ENCODE data around the gene C7orf57. TPM values are rescaled to one million over a fixed set of nuclear protein-coding genes. Genes with fewer than 3 reads are reported as not detected.

Gene C7orf57
- total and polyA plus RNA-seq, 10 of the 15 experiments (the other 5 are each of a cell fraction or from before 2014, with no cell fraction given): 0.04 to 0.21 (median 0.10) TPM; not detected in 5

DNA sequence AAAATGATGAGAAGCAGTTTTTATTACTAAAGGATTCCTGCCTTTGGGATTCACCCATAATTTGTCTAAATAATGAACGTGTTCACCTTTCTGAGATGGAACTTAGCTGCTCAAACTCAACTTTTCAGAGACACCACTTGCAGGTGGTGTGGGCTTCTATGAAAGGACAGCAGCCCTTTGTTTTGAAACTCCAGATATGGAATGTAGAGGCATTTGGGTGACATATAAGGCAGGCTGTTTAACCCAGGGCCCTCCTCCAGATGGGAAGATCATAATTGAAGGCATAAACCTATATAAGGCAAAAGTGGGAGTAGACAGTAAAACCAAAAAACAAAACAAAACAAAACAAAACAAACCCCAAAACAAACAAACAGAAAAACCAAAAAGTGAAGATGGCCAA is 44.1 kb upstream of the C7orf57 start:
- no TSS peak for BruUV-seq (replicated peaks)
- FAIRE-seq (no peak), ATAC-seq (no peak), DNase-seq (ENCODE audit: low read depth, low spot score) (no peak)
- peak overlapping the region; percentile 82 for H3K4me2 ChIP-seq (ENCODE audit: control insufficient read depth, insufficient read depth)
- ChIA-PET SMC1A (ENCODE audit: uncharacterized antibody, unreplicated experiment) (interaction anchor here (0.9 to 2.3 kb wide), 18 partner anchors 9 to 163 kb away, joined by 3 to 41 read pairs (median 4); no protein-coding TSS in a partner anchor), CTCF (interaction anchor here (0.7 to 7.5 kb wide), 26 partner anchors 8 to 164 kb away, joined by 3 to 210 read pairs (median 4); partner anchors contain the start of genes HUS1 and PKD1L1), RAD21 (ENCODE audit: unreplicated experiment) (interaction anchor here (0.6 to 3.3 kb wide), 17 partner anchors 9 to 164 kb away, joined by 3 to 79 read pairs (median 4); partner anchors contain the start of genes PKD1L1 and UPP1), POLR2A (interaction anchor here (1.0 to 1.9 kb wide), 4 partner anchors 93 to 128 kb away, joined by 3 to 8 read pairs (median 6); partner anchors contain the start of gene UPP1)
- no peaks in the 10 kb centered on the region for H3K27me3 ChIP-seq (replicated peaks in 1 of 2; ENCODE audit: control insufficient read depth in 2 of 2, insufficient read depth in 2 of 2, low read length in 1 of 2)
- no peak overlapping the region for H3K27ac ChIP-seq (ENCODE audit: control insufficient read depth, insufficient read depth)
- no peak overlapping the region for H3K4me3 ChIP-seq
- H3K79me2 ChIP-seq (ENCODE audit: control insufficient read depth, insufficient read depth, low read length): no peaks in the 10 kb centered on the region
- H3K36me3 ChIP-seq (ENCODE audit: control insufficient read depth in 2 of 2, insufficient read depth in 2 of 2, low read length in 1 of 2): no peaks in the 10 kb centered on the region
- in situ Hi-C loops (cut with MboI) (loop anchor here (5.0 kb wide), 1 partner anchor 116 kb away; no protein-coding TSS in a partner anchor), intact Hi-C loops (cut with micrococcal nuclease; ENCODE audit: unreplicated experiment) (loop anchor here (1.0 to 2.0 kb wide), 2 partner anchors 94 to 119 kb away; no protein-coding TSS in a partner anchor)
- no peaks in the 10 kb centered on the region for H3K9me3 ChIP-seq (replicated peaks; ENCODE audit: control insufficient read depth, insufficient read depth, low read length)
- no peak overlapping the region; the same call in 1 of the 2 replicates for H3K9ac ChIP-seq (ENCODE audit: control insufficient read depth, insufficient read depth, low read length)
- TF ChIP-seq, protein P1, sequence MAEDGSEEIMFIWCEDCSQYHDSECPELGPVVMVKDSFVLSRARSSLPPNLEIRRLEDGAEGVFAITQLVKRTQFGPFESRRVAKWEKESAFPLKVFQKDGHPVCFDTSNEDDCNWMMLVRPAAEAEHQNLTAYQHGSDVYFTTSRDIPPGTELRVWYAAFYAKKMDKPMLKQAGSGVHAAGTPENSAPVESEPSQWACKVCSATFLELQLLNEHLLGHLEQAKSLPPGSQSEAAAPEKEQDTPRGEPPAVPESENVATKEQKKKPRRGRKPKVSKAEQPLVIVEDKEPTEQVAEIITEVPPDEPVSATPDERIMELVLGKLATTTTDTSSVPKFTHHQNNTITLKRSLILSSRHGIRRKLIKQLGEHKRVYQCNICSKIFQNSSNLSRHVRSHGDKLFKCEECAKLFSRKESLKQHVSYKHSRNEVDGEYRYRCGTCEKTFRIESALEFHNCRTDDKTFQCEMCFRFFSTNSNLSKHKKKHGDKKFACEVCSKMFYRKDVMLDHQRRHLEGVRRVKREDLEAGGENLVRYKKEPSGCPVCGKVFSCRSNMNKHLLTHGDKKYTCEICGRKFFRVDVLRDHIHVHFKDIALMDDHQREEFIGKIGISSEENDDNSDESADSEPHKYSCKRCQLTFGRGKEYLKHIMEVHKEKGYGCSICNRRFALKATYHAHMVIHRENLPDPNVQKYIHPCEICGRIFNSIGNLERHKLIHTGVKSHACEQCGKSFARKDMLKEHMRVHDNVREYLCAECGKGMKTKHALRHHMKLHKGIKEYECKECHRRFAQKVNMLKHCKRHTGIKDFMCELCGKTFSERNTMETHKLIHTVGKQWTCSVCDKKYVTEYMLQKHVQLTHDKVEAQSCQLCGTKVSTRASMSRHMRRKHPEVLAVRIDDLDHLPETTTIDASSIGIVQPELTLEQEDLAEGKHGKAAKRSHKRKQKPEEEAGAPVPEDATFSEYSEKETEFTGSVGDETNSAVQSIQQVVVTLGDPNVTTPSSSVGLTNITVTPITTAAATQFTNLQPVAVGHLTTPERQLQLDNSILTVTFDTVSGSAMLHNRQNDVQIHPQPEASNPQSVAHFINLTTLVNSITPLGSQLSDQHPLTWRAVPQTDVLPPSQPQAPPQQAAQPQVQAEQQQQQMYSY (CRISPR knock-in tag; IDR thresholded peaks at IDR 0.05): no peak
- TF ChIP-seq PAX8 (IDR thresholded peaks at IDR 0.05) (no peak), SIX5 (IDR thresholded peaks at IDR 0.05; ENCODE audit: low read depth, low read length, severe bottlenecking) (no peak), SREBF2 (IDR thresholded peaks at IDR 0.05; ENCODE audit: low read length) (no peak)
- TF ChIP-seq, protein P2, sequence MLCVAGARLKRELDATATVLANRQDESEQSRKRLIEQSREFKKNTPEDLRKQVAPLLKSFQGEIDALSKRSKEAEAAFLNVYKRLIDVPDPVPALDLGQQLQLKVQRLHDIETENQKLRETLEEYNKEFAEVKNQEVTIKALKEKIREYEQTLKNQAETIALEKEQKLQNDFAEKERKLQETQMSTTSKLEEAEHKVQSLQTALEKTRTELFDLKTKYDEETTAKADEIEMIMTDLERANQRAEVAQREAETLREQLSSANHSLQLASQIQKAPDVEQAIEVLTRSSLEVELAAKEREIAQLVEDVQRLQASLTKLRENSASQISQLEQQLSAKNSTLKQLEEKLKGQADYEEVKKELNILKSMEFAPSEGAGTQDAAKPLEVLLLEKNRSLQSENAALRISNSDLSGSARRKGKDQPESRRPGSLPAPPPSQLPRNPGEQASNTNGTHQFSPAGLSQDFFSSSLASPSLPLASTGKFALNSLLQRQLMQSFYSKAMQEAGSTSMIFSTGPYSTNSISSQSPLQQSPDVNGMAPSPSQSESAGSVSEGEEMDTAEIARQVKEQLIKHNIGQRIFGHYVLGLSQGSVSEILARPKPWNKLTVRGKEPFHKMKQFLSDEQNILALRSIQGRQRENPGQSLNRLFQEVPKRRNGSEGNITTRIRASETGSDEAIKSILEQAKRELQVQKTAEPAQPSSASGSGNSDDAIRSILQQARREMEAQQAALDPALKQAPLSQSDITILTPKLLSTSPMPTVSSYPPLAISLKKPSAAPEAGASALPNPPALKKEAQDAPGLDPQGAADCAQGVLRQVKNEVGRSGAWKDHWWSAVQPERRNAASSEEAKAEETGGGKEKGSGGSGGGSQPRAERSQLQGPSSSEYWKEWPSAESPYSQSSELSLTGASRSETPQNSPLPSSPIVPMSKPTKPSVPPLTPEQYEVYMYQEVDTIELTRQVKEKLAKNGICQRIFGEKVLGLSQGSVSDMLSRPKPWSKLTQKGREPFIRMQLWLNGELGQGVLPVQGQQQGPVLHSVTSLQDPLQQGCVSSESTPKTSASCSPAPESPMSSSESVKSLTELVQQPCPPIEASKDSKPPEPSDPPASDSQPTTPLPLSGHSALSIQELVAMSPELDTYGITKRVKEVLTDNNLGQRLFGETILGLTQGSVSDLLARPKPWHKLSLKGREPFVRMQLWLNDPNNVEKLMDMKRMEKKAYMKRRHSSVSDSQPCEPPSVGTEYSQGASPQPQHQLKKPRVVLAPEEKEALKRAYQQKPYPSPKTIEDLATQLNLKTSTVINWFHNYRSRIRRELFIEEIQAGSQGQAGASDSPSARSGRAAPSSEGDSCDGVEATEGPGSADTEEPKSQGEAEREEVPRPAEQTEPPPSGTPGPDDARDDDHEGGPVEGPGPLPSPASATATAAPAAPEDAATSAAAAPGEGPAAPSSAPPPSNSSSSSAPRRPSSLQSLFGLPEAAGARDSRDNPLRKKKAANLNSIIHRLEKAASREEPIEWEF (IDR thresholded peaks at IDR 0.05; ENCODE audit: insufficient replicate concordance, low read depth, low read length): no peak
- TF ChIP-seq, protein P3, sequence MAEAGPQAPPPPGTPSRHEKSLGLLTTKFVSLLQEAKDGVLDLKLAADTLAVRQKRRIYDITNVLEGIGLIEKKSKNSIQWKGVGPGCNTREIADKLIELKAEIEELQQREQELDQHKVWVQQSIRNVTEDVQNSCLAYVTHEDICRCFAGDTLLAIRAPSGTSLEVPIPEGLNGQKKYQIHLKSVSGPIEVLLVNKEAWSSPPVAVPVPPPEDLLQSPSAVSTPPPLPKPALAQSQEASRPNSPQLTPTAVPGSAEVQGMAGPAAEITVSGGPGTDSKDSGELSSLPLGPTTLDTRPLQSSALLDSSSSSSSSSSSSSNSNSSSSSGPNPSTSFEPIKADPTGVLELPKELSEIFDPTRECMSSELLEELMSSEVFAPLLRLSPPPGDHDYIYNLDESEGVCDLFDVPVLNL (IDR thresholded peaks at IDR 0.05; ENCODE audit: low read depth, low read length): no peak
- WGBS (ENCODE audit: insufficient coverage, insufficient replicate concordance, low lambda C conversion rate, missing lambda C conversion rate): 0% methylated on average over 1 of the region's 1 CpG
- no peaks in the 10 kb centered on the region for H4K20me1 ChIP-seq (ENCODE audit: control insufficient read depth, insufficient read depth)
- peak overlapping the region; percentile 68 for H2AFZ ChIP-seq (ENCODE audit: control insufficient read depth, low read depth, low read length)
- peaks cover 5% of the 10 kb centered on the region; the same call in 1 of the 2 replicates for H3K4me1 ChIP-seq (ENCODE audit: control insufficient read depth, insufficient read depth, low read length)
